HepG2 (cell line): ENCODE measurements around the gene ARHGEF37. TPM values are rescaled to one million over a fixed set of nuclear protein-coding genes. Genes with fewer than 3 reads are reported as not detected.

Source experiments
- ATAC-seq: fragments of 200-7000 bp; cut with Tn5 transposase; 3 replicates; pipeline ENCODE4 v1.9.1; 2020; ENCODE audit warnings: mild to moderate bottlenecking, moderate library complexity
- BruUV-seq: library from RNA; stranded (reverse); fragments of 400-500 nt; replicated peaks from 2 replicates; lab custom pipeline; 2021; lab: Mats Ljungman, UMichigan
- CTCF ChIA-PET: fragments of 300-600 bp; formaldehyde crosslinking; extraction: SDS; loops from one replicate; lab custom pipeline; 2021; ENCODE audit warnings: low total read pairs, inconsistent platforms, low intra/inter-chr PET ratio; lab: Yijun Ruan, JAX
- POLR2A ChIA-PET: fragments of 350-600 bp; sonication (Branson Sonifier 250); formaldehyde crosslinking; loops from one replicate; lab custom pipeline; 2020; ENCODE audit warnings: antibody characterized with exemption, inconsistent platforms; lab: Yijun Ruan, JAX
- DNase-seq: peaks from one replicate; pipeline ENCODE4 v3.0.0-alpha.2; 2015; ENCODE audit warnings: low spot score
- FAIRE-seq: peaks from 3 replicates; lab custom pipeline; 2011; peaks lifted over from hg19 to GRCh38; lab: Jason Lieb, UNC
- H2AFZ ChIP-seq: one replicate; pipeline ENCODE4 v1.6.1; 2011; ENCODE audit warnings: low read length, inconsistent platforms
- H3K27ac ChIP-seq: fragments of 300-600 bp; 3 replicates; pipeline ENCODE4 v1.8.0; 2011; ENCODE audit warnings: mixed run types, mild to moderate bottlenecking, mixed read lengths, low read length, inconsistent platforms; ENCODE audit not compliant: insufficient read depth; ENCODE audit errors: extremely low read length
- H3K27me3 ChIP-seq, 2 experiments: fragments of 200-600 bp in 1 of 2; 2 replicates in 1 of 2; 3 replicates in 1 of 2; pipeline versions ENCODE4 v1.6.0 to v1.8.0; 2011; ENCODE audit warnings: low read length in 2 of 2, mild to moderate bottlenecking in 2 of 2, moderate library complexity in 2 of 2, inconsistent platforms in 1 of 2; ENCODE audit not compliant: insufficient read depth in 2 of 2, control insufficient read depth in 1 of 2
- H3K36me3 ChIP-seq, 2 experiments: fragments of 200-600 bp in 1 of 2; replicated peaks in 1 of 2; 2 replicates in 1 of 2; 3 replicates in 1 of 2; pipeline versions ENCODE4 v1.5.1 to v1.8.0; 2011; ENCODE audit warnings: low read length in 2 of 2, inconsistent platforms in 1 of 2; ENCODE audit not compliant: insufficient read depth in 2 of 2, control insufficient read depth in 1 of 2
- H3K4me1 ChIP-seq: 2 replicates; pipeline ENCODE4 v1.5.1; 2012; ENCODE audit warnings: low read length, inconsistent platforms; ENCODE audit not compliant: insufficient read depth
- H3K4me2 ChIP-seq: 2 replicates; pipeline ENCODE4 v1.6.0; 2011; ENCODE audit warnings: low read depth, low read length, inconsistent platforms
- H3K4me3 ChIP-seq, 3 experiments: fragments of 200-600 bp in 1 of 3; sonication (generic), shearing (Covaris generic) in 1 of 3; replicated peaks in 1 of 3; 2 replicates each; pipeline ENCODE4 v1.5.1; 2011 to 2016; ENCODE audit warnings: low read length in 3 of 3, inconsistent platforms in 2 of 3, low read depth in 2 of 3, mild to moderate bottlenecking in 2 of 3, control low read depth in 1 of 3, mixed read lengths in 1 of 3; ENCODE audit not compliant: insufficient read depth in 1 of 3
- H3K79me2 ChIP-seq: one replicate; pipeline ENCODE4 v1.6.1; 2011; ENCODE audit warnings: low read length, inconsistent platforms; ENCODE audit not compliant: insufficient read depth
- H3K9ac ChIP-seq: 2 replicates; pipeline ENCODE4 v1.6.0; 2011; ENCODE audit warnings: mild to moderate bottlenecking, low read depth, low read length, inconsistent platforms; ENCODE audit not compliant: insufficient read depth
- H3K9me3 ChIP-seq: 2 replicates; pipeline ENCODE4 v1.5.1; 2012; ENCODE audit warnings: mild to moderate bottlenecking, low read length
- H4K20me1 ChIP-seq: 2 replicates; pipeline ENCODE4 v1.6.0; 2011; ENCODE audit warnings: inconsistent platforms, mild to moderate bottlenecking, low read length, moderate library complexity; ENCODE audit not compliant: insufficient read depth
- HIVEP1 ChIP-seq: sonication (generic); formaldehyde crosslinking; IDR thresholded peaks from 2 replicates; pipeline ENCODE4 v1.4.0; 2020; ENCODE audit warnings: mild to moderate bottlenecking, missing genetic modification reagents
- POLR2A ChIP-seq, 2 experiments: IDR thresholded peaks; 2 replicates each; pipeline ENCODE4 v1.6.1; 2011; ENCODE audit warnings: low read depth in 2 of 2, low read length in 2 of 2, mild to moderate bottlenecking in 1 of 2, moderate library complexity in 1 of 2; ENCODE audit not compliant: insufficient read depth in 1 of 2
- POLR2AphosphoS2 ChIP-seq: IDR thresholded peaks from 2 replicates; pipeline ENCODE4 v1.6.1; 2011; ENCODE audit warnings: low read depth, low read length, improper control_type of control experiment
- SAFB2 ChIP-seq: sonication (generic); formaldehyde crosslinking; IDR thresholded peaks from 2 replicates; pipeline ENCODE4 v1.5.1; 2020; ENCODE audit warnings: missing genetic modification reagents, low read depth, mild to moderate bottlenecking, borderline replicate concordance
- ZNF678 ChIP-seq: sonication (generic); formaldehyde crosslinking; IDR thresholded peaks from 2 replicates; pipeline ENCODE4 v1.4.0; 2020; ENCODE audit warnings: mild to moderate bottlenecking, missing genetic modification reagents
- whole genome bisulfite sequencing: methylation state at CpG from one replicate; pipeline ENCODE4 v1.1.6; 2017; ENCODE audit warnings: low lambda C conversion rate; 5-methylcytosine and 5-hydroxymethylcytosine counted together
- in situ Hi-C: cut with HindIII; loops from 2 replicates; pipeline ENCODE4 v1.10.0; 2017; ENCODE audit warnings: low pct_unique_long_range_greater_than_20kb; ENCODE audit not compliant: extremely low pct_ligation_motif_present
- intact Hi-C: fragments of 100-400 bp; cut with micrococcal nuclease; formaldehyde crosslinking; loops from one replicate; pipeline ENCODE4 v1.10.0; 2022; ENCODE audit not compliant: unreplicated experiment
- polyA plus RNA-seq, 8 experiments: library from polyadenylated mRNA; depleted of rRNA in 3 of 8; stranded (reverse) in 7 of 8; unstranded in 1 of 8; fragments of >200 nt; fragmentation: Illumina TruSeq in 4 of 8; extraction: Trizol in 4 of 8; gene quantifications; 2 replicates each; pipeline versions ENCODE4 v1.2.1 to v1.2.3, GENCODE V29; 2011 to 2016; ENCODE audit warnings: low read depth in 4 of 8, missing spikeins in 1 of 8, mixed read lengths in 1 of 8; ENCODE audit not compliant: insufficient read depth in 1 of 8
- total RNA-seq, 5 experiments: library from RNA; depleted of rRNA; stranded (reverse); fragments of >200 nt; fragmentation: Illumina TruSeq; extraction: Trizol; gene quantifications; 2 replicates each; pipeline ENCODE4 v1.2.3, GENCODE V29; 2016; ENCODE audit warnings: low read depth in 1 of 5
- TF ChIP-seq, protein P1 (sequence below): sonication (generic); formaldehyde crosslinking; IDR thresholded peaks from 2 replicates; pipeline ENCODE4 v1.4.0; 2020; ENCODE audit warnings: low read depth, missing genetic modification reagents
- TF ChIP-seq, protein P2 (sequence below): sonication (generic); formaldehyde crosslinking; IDR thresholded peaks from 2 replicates; pipeline ENCODE4 v1.5.0; 2020; ENCODE audit warnings: missing genetic modification reagents

Gene ARHGEF37
- total and polyA plus RNA-seq, 2 of the 13 experiments (the other 11 are each of a cell fraction or from before 2014, with no cell fraction given) = 0.18 to 0.27 TPM

DNA sequence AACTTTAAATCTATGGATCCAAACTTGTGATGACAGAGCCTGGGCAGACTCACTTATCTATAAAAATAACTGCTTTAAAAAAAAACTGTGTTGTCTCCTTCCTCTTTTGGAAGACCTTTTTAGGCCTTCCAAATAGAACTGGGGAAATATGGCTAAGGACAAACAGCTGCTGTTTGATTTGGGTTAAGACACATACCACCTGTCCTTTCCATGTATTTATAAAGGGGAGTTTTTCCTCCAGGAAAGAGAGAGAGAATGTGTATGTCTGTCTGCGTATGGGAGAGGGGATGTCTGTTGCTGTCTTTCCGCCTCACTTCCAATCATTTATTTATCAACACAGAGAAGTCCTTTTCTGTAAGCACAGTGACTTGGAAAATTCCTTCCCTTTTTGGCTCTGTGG lies 2.8 kb downstream of the ARHGEF37 start:
- H3K4me1 ChIP-seq = peaks cover 17% of the 10 kb centered on the region
- H3K36me3 ChIP-seq = no peaks in the 10 kb centered on the region
- DNase-seq (no peak), FAIRE-seq (no peak), ATAC-seq (no peak)
- WGBS = 62% methylated on average over 2 of the region's 2 CpGs
- H3K4me3 ChIP-seq = no peak overlapping the region
- no TSS peak for BruUV-seq
- H4K20me1 ChIP-seq = no peaks in the 10 kb centered on the region
- no peak overlapping the region for H3K9ac ChIP-seq
- TF ChIP-seq POLR2AphosphoS2 = no peak
- TF ChIP-seq POLR2A (IDR thresholded peaks at IDR 0.05; ENCODE audit: insufficient read depth in 1 of 2, low read depth in 2 of 2, low read length in 2 of 2) = no peak
- TF ChIP-seq, protein P1, sequence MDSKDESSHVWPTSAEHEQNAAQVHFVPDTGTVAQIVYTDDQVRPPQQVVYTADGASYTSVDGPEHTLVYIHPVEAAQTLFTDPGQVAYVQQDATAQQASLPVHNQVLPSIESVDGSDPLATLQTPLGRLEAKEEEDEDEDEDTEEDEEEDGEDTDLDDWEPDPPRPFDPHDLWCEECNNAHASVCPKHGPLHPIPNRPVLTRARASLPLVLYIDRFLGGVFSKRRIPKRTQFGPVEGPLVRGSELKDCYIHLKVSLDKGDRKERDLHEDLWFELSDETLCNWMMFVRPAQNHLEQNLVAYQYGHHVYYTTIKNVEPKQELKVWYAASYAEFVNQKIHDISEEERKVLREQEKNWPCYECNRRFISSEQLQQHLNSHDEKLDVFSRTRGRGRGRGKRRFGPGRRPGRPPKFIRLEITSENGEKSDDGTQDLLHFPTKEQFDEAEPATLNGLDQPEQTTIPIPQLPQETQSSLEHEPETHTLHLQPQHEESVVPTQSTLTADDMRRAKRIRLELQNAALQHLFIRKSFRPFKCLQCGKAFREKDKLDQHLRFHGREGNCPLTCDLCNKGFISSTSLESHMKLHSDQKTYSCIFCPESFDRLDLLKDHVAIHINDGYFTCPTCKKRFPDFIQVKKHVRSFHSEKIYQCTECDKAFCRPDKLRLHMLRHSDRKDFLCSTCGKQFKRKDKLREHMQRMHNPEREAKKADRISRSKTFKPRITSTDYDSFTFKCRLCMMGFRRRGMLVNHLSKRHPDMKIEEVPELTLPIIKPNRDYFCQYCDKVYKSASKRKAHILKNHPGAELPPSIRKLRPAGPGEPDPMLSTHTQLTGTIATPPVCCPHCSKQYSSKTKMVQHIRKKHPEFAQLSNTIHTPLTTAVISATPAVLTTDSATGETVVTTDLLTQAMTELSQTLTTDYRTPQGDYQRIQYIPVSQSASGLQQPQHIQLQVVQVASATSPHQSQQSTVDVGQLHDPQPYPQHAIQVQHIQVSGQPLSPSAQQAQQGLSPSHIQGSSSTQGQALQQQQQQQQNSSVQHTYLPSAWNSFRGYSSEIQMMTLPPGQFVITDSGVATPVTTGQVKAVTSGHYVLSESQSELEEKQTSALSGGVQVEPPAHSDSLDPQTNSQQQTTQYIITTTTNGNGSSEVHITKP (CRISPR knock-in tag) = no peak
- TF ChIP-seq SAFB2 = no peak
- TF ChIP-seq, protein P2, sequence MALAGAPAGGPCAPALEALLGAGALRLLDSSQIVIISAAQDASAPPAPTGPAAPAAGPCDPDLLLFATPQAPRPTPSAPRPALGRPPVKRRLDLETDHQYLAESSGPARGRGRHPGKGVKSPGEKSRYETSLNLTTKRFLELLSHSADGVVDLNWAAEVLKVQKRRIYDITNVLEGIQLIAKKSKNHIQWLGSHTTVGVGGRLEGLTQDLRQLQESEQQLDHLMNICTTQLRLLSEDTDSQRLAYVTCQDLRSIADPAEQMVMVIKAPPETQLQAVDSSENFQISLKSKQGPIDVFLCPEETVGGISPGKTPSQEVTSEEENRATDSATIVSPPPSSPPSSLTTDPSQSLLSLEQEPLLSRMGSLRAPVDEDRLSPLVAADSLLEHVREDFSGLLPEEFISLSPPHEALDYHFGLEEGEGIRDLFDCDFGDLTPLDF (CRISPR knock-in tag) = no peak
- no peak for TF ChIP-seq ZNF678 (CRISPR knock-in tag)
- TF ChIP-seq HIVEP1 = no peak
- ChIA-PET CTCF (no interaction called here), POLR2A (no interaction called here)
- in situ Hi-C loops = no loop called here
- H3K27ac ChIP-seq = no peak overlapping the region
- H3K27me3 ChIP-seq = peaks cover 0 to 23% of the 10 kb centered on the region in 2 experiments; a peak in 2 of 5 replicates
- H3K9me3 ChIP-seq = no peaks in the 10 kb centered on the region
- no peak overlapping the region for H3K4me2 ChIP-seq
- H2AFZ ChIP-seq = no peak overlapping the region
- intact Hi-C loops = loop anchor here (5.0 kb wide), 1 partner anchor 33 kb away; no protein-coding TSS in a partner anchor
- no peaks in the 10 kb centered on the region for H3K79me2 ChIP-seq
